Right renal pelvis (tissue), 4 donors: Measurements from ENCODE around the gene IGF2BP2. TPM values are rescaled to one million over a fixed set of nuclear protein-coding genes. Genes with fewer than 3 reads are reported as not detected.
"Not testable (repeated sequence)": the region's sequence is repeated elsewhere in the genome, so short reads cannot be mapped to it uniquely, and the experiment has no call there.

Experiments used
- DNase-seq, 4 donors: peaks; one replicate each; pipeline ENCODE4 v3.0.0-alpha.2; 2013; ENCODE audit warnings: low read depth in 4 of 4, low spot score in 3 of 4, missing footprints in 1 of 4
- polyA plus RNA-seq, 4 donors: library from polyadenylated mRNA; unstranded; fragments of 120-200 nt; gene quantifications; one replicate each; pipeline ENCODE4 v1.2.1, GENCODE V29; 2013; ENCODE audit not compliant: insufficient read length in 4 of 4

Gene IGF2BP2
- 100 to 1,000 TPM in 1 of 4 donors, 10 to 100 TPM in 3; 88.9 to 109 (median 94.8) TPM for polyA plus RNA-seq

GRCh38 chr3:185825006-185825638 lies at the start of gene IGF2BP2:
Gene IGF2BP2 (minus strand): TSS chr3:185825042. CDS start chr3:185824960, 82 bp downstream.
- peak; percentile 65 to 71 (median 68) for DNase-seq

GRCh38 chr3:185874119-185874518 lies 49.3 kb upstream of the IGF2BP2 start:
- no peak for DNase-seq

GRCh38 chr3:185867650-185868049 lies 42.8 kb upstream of the IGF2BP2 start:
- DNase-seq = no peak

GRCh38 chr3:185866995-185867394 lies 42.2 kb upstream of the IGF2BP2 start:
- no peak for DNase-seq

GRCh38 chr3:185866555-185866954 lies 41.7 kb upstream of the IGF2BP2 start:
- no peak for DNase-seq

GRCh38 chr3:185865247-185865646 lies 40.4 kb upstream of the IGF2BP2 start:
- no peak for DNase-seq

GRCh38 chr3:185864767-185865166 lies 39.9 kb upstream of the IGF2BP2 start:
- DNase-seq = no peak

- no peak for DNase-seq
Observed at GRCh38 chr3:185862920-185863319, 38.1 kb upstream of the IGF2BP2 start.

- no peak for DNase-seq
Observed at GRCh38 chr3:185859294-185859972, 34.6 kb upstream of the IGF2BP2 start.

- DNase-seq = no peak
Observed at GRCh38 chr3:185858502-185859225, 33.8 kb upstream of the IGF2BP2 start.

- DNase-seq = no peak
Observed at GRCh38 chr3:185857208-185857607, 32.4 kb upstream of the IGF2BP2 start.

GRCh38 chr3:185856652-185857051 lies 31.8 kb upstream of the IGF2BP2 start:
- no peak for DNase-seq

GRCh38 chr3:185853771-185854170 lies 28.9 kb upstream of the IGF2BP2 start:
- DNase-seq = not testable (repeated sequence)

GRCh38 chr3:185852635-185853034 lies 27.8 kb upstream of the IGF2BP2 start:
- no peak for DNase-seq

GRCh38 chr3:185851959-185852358 lies 27.1 kb upstream of the IGF2BP2 start:
- no peak for DNase-seq

GRCh38 chr3:185851046-185851445 lies 26.2 kb upstream of the IGF2BP2 start:
- no peak for DNase-seq

- no peak for DNase-seq
Observed at GRCh38 chr3:185847506-185847905, 22.7 kb upstream of the IGF2BP2 start.

- no peak for DNase-seq
Observed at GRCh38 chr3:185846037-185846436, 21.2 kb upstream of the IGF2BP2 start.

GRCh38 chr3:185844051-185844450 lies 19.2 kb upstream of the IGF2BP2 start:
- no peak for DNase-seq

- DNase-seq = no peak
Observed at GRCh38 chr3:185843635-185844034, 18.8 kb upstream of the IGF2BP2 start.

GRCh38 chr3:185843126-185843525 lies 18.3 kb upstream of the IGF2BP2 start:
- DNase-seq = no peak

GRCh38 chr3:185842241-185842640 lies 17.4 kb upstream of the IGF2BP2 start:
- no peak for DNase-seq
